ENCODE results near the gene C19orf33. TPM values are rescaled to one million over a fixed set of nuclear protein-coding genes. Genes with fewer than 3 reads are reported as not detected.

Gene C19orf33
- total RNA-seq, 1 experiment from 2014 or later = 100 TPM

DNA sequence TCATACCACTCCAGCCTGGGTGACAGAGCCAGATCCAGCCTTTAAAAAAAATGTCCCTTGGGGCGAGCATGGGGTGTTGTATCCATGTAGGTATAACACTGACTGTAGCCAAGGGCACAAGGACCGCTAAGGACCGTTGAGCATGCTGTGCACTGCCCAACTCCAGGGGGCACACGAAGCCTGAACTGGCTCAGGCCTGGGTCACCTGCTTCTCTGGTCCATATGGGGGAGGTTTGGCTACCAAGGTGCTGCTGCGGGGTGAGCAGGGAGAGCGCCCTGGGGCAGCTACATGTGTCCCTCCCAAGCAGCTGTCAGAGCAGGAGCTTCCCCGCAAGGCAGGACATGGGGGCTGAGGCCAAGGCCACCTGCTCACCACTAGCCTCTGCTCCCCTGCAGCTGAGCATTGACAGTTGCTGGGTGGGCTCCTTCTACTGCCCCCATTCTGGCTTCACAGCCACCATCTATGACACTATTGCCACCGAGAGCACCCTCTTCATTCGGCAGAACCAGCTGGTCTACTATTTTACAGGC is 47.9 kb downstream of the C19orf33 start:
- no peak for DNase-seq
- Histone ChIP-seq H3K9me2 (ENCODE audit: insufficient read depth) (no peaks in the 10 kb centered on the region), H3K27ac (no peak overlapping the region), H4K20me1 (ENCODE audit: insufficient read depth) (no peaks in the 10 kb centered on the region), H3K4me2 (no peak overlapping the region), H3K9me3 (ENCODE audit: insufficient read depth, low read depth) (no peaks in the 10 kb centered on the region), H3K79me2 (ENCODE audit: low read depth) (no peaks in the 10 kb centered on the region), H3K4me3 (no peak overlapping the region), H3K4me1 (replicated peaks; ENCODE audit: insufficient read depth) (no peaks in the 10 kb centered on the region), H3K27me3 (ENCODE audit: insufficient read depth, low read depth) (no peaks in the 10 kb centered on the region), H2AFZ (no peak overlapping the region), H3F3A (ENCODE audit: insufficient read depth, low read depth) (no peaks in the 10 kb centered on the region), H3K36me3 (ENCODE audit: low read depth) (no peaks in the 10 kb centered on the region)
- TF ChIP-seq, protein P1, sequence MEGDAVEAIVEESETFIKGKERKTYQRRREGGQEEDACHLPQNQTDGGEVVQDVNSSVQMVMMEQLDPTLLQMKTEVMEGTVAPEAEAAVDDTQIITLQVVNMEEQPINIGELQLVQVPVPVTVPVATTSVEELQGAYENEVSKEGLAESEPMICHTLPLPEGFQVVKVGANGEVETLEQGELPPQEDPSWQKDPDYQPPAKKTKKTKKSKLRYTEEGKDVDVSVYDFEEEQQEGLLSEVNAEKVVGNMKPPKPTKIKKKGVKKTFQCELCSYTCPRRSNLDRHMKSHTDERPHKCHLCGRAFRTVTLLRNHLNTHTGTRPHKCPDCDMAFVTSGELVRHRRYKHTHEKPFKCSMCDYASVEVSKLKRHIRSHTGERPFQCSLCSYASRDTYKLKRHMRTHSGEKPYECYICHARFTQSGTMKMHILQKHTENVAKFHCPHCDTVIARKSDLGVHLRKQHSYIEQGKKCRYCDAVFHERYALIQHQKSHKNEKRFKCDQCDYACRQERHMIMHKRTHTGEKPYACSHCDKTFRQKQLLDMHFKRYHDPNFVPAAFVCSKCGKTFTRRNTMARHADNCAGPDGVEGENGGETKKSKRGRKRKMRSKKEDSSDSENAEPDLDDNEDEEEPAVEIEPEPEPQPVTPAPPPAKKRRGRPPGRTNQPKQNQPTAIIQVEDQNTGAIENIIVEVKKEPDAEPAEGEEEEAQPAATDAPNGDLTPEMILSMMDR (conservative IDR thresholded peaks at IDR 0.05) = no peak
- ChIA-PET POLR2A (ENCODE audit: unreplicated experiment) (interaction anchor here (0.7 kb wide), 1 partner anchor 55 kb away, joined by 11 read pairs; no protein-coding TSS in a partner anchor), CTCF (no interaction called here)
- intact Hi-C loops (cut with micrococcal nuclease; ENCODE audit: unreplicated experiment) = no loop called here
- no TSS peak for BruUV-seq (replicated peaks)

DNA sequence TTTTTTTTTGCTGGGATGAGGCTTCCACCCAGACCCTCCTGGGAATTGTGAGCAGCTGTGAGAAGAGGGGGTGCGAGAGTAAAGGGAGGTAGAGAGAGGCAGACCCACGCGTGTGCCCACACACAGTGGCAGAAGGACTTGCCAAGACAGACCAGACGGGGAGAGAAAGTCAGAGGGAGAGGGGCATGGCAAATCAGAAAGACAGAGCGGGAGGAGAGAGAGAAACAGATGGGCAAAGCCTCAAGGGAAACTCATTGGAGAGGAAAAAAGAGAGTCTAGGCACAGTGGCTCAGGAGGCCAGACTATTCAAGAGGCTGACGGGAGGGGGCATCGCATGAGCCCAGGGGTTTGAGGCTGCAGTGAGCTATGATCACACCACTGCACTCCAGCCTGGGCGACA is 48.6 kb downstream of the C19orf33 start:
- no peaks in the 10 kb centered on the region for H3K9me2 ChIP-seq (ENCODE audit: insufficient read depth)
- H3K27ac ChIP-seq = no peak overlapping the region
- no peaks in the 10 kb centered on the region for H3K36me3 ChIP-seq (ENCODE audit: low read depth)
- no peak overlapping the region for H3K4me2 ChIP-seq
- no peaks in the 10 kb centered on the region for H3K4me1 ChIP-seq (replicated peaks; ENCODE audit: insufficient read depth)
- DNase-seq = no peak
- TF ChIP-seq, protein P1 (conservative IDR thresholded peaks at IDR 0.05) = no peak
- TF ChIP-seq EZH2 (IDR thresholded peaks at IDR 0.05; ENCODE audit: low read depth) = no peak
- H2AFZ ChIP-seq = no peak overlapping the region
- no peak overlapping the region for H3K4me3 ChIP-seq
- H3K9me3 ChIP-seq (ENCODE audit: insufficient read depth, low read depth) = no peaks in the 10 kb centered on the region
- no peaks in the 10 kb centered on the region; the same call in 1 of the 2 replicates for H3K27me3 ChIP-seq (ENCODE audit: insufficient read depth, low read depth)
- intact Hi-C loops (cut with micrococcal nuclease; ENCODE audit: unreplicated experiment) = no loop called here
- ChIA-PET POLR2A (ENCODE audit: unreplicated experiment) (interaction anchor here (0.7 kb wide), 1 partner anchor 678 kb away, joined by 25 read pairs; no protein-coding TSS in a partner anchor), CTCF (no interaction called here)
- no TSS peak for BruUV-seq (replicated peaks)
- no peaks in the 10 kb centered on the region for H3K79me2 ChIP-seq (ENCODE audit: low read depth)
- no peaks in the 10 kb centered on the region for H3F3A ChIP-seq (ENCODE audit: insufficient read depth, low read depth)
- no peaks in the 10 kb centered on the region for H4K20me1 ChIP-seq (ENCODE audit: insufficient read depth)

Other genes with a start within 250 kb of the C19orf33 start
- 0.81 and 1.1 TPM in 2 replicates for gene DPF1, start 80.0 kb upstream of the C19orf33 start, total RNA-seq (2021)
- gene PPP1R14A, start 47.9 kb upstream of the C19orf33 start, total RNA-seq (2021) = not detected in 2 replicates
- 1,019 and 1,161 TPM in 2 replicates for gene SPINT2, start 39.7 kb upstream of the C19orf33 start, total RNA-seq (2021)
- gene YIF1B, start 11.7 kb downstream of the C19orf33 start, total RNA-seq (2021) = 33.6 and 39.8 TPM in 2 replicates
- 6.1 and 9.3 TPM in 2 replicates for gene KCNK6, start 15.6 kb downstream of the C19orf33 start, total RNA-seq (2021)
- gene CATSPERG, start 31.6 kb downstream of the C19orf33 start, total RNA-seq (2021) = 11.7 and 12.4 TPM in 2 replicates
- gene PSMD8, start 70.3 kb downstream of the C19orf33 start, total RNA-seq (2021) = 141 and 222 TPM in 2 replicates
- gene GGN, start 83.8 kb downstream of the C19orf33 start, total RNA-seq (2021) = 1.0 and 2.1 TPM in 2 replicates
- 4.7 and 5.4 TPM in 2 replicates for gene SPRED3, start 84.4 kb downstream of the C19orf33 start, total RNA-seq (2021)
- gene FAM98C, start 98.8 kb downstream of the C19orf33 start, total RNA-seq (2021) = 15.8 and 19.5 TPM in 2 replicates
- not detected in 2 replicates for gene RASGRP4, start 122.0 kb downstream of the C19orf33 start, total RNA-seq (2021)
- 1.0 and 1.5 TPM in 2 replicates for gene RYR1, start 129.4 kb downstream of the C19orf33 start, total RNA-seq (2021)